Gastrocnemius medialis (tissue), 4 donors: ENCODE measurements around the gene ZNF438. TPM values are rescaled to one million over a fixed set of nuclear protein-coding genes. Genes with fewer than 3 reads are reported as not detected.

ENCODE experiments used
- ATAC-seq, 2 donors: fragments of 150-250 bp; one replicate each; pipeline ENCODE4 v1.9.1; 2016
- DNase-seq, 2 donors: peaks; one replicate each; pipeline ENCODE4 v3.0.0-alpha.2; 2019
- H3K27ac ChIP-seq, 4 donors: fragments of 200-600 bp; sonication (generic); 1 replicate in 1 of 4; 2 replicates in 3 of 4; pipeline ENCODE4 v1.5.1; 2016 to 2018; ENCODE audit warnings: mild to moderate bottlenecking in 2 of 4, moderate library complexity in 1 of 4
- H3K27me3 ChIP-seq, 3 donors: fragments of 200-600 bp; sonication (generic) in 2 of 3; 1 replicate in 1 of 3; 2 replicates in 2 of 3; pipeline versions ENCODE4 v1.5.1 to v1.6.0; 2016 to 2019; ENCODE audit warnings: mild to moderate bottlenecking in 1 of 3, moderate library complexity in 1 of 3
- H3K36me3 ChIP-seq, 2 donors: fragments of 200-600 bp; sonication (generic) in 1 of 2; one replicate each; pipeline ENCODE4 v1.5.1; 2017 to 2018
- H3K4me1 ChIP-seq, 2 donors: fragments of 200-600 bp; sonication (generic) in 1 of 2; one replicate each; pipeline ENCODE4 v1.5.1; 2016 to 2017; ENCODE audit warnings: mild to moderate bottlenecking in 2 of 2
- H3K4me3 ChIP-seq, 4 donors: fragments of 200-600 bp; sonication (generic) in 3 of 4; 1 replicate in 1 of 4; 2 replicates in 3 of 4; pipeline ENCODE4 v1.5.1; 2016 to 2019; ENCODE audit warnings: mild to moderate bottlenecking in 2 of 4
- H3K9me3 ChIP-seq, 3 donors: fragments of 200-600 bp; sonication (generic) in 2 of 3; 1 replicate in 1 of 3; 2 replicates in 2 of 3; pipeline ENCODE4 v1.5.1; 2016 to 2019
- POLR2A ChIP-seq, 2 donors: fragments of 450-650 bp; IDR thresholded peaks; one replicate each; pipeline ENCODE4 v1.6.1; 2017; ENCODE audit warnings: antibody characterized with exemption in 2 of 2, mild to moderate bottlenecking in 2 of 2, moderate library complexity in 2 of 2
- in situ Hi-C, 4 donors: fragments of 200-750 bp; cut with MboI; loops; one replicate each; pipeline versions ENCODE4 v1.15.0 to v1.8.0; 2017; ENCODE audit warnings: low sequenced_read_pairs in 4 of 4
- intact Hi-C: fragments of 100-400 bp; cut with DNase I; formaldehyde crosslinking; loops from one replicate; pipeline ENCODE4 v1.15.1; 2023; ENCODE audit warnings: low total_unique reads
- total RNA-seq, 4 donors: library from RNA; depleted of rRNA; stranded (reverse); fragments of >200 nt; gene quantifications; one replicate each; pipeline versions ENCODE4 v1.1.0 to v1.2.3, GENCODE V29; 2016
- TF ChIP-seq, protein P1 (sequence below), 5 experiments: fragments of 450-650 bp in 3 of 5; fragments of 200-600 bp in 2 of 5; sonication (generic) in 2 of 5; IDR thresholded peaks in 4 of 5; conservative IDR thresholded peaks in 1 of 5; 1 replicate in 4 of 5; 2 replicates in 1 of 5; pipeline ENCODE4 v1.5.1; 2016 to 2019; ENCODE audit warnings: antibody characterized with exemption in 5 of 5, mild to moderate bottlenecking in 3 of 5, moderate library complexity in 3 of 5

The ZNF438 gene
- total RNA-seq, 4 donors from 2014 or later = 14.4 to 37.0 (median 26.5) TPM

DNA sequence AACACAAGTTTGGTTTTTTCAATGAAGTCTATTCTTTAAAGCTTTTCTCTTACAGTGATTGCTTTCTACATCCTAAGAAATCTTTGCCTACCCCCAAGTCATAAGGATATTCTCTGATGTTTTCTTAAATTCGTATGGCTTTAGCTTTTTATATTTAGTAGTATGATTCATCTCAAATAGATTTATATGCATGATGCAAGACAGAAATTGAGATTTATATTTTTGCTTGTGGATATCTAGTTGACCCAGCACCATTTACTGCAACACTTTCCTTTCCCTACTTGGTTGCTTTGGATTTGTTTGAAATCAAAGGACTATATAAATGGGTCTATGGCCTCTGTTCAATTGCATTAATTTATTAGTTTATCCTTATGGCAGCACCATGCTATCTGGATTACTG, 113.9 kb downstream of the ZNF438 start:
- no peak for ATAC-seq
- intact Hi-C loops = no loop called here

DNA sequence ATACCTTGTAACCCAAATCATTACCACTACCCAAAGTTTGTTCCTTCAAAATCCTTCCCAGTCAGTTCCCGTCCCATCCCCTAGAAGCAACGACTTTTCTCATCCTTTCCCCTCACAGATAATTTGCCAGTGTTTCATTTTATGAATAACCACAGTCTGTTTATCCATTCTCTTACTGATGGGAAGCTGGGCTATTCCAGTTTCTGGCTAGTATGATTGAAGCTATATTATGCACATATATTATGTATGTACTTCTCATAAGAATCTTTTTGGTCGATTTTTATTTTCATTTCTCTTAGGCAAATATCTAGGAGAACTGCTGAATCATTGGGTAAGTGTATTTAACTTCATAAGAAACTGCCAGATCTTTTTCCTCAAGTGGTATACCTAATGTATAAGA, 114.6 kb downstream of the ZNF438 start:
- no peak for DNase-seq
- ATAC-seq = no peak
- Histone ChIP-seq H3K27ac (no peak overlapping the region), H3K9me3 (no peaks in the 10 kb centered on the region), H3K4me1 (peaks cover 20 to 47% of the 10 kb centered on the region in 2 donors), H3K4me3 (no peak overlapping the region), H3K27me3 (no peaks in the 10 kb centered on the region), H3K36me3 (peaks cover 0 to 2% of the 10 kb centered on the region in 2 donors)
- TF ChIP-seq POLR2A (IDR thresholded peaks at IDR 0.05) = no peak
- TF ChIP-seq, protein P1, sequence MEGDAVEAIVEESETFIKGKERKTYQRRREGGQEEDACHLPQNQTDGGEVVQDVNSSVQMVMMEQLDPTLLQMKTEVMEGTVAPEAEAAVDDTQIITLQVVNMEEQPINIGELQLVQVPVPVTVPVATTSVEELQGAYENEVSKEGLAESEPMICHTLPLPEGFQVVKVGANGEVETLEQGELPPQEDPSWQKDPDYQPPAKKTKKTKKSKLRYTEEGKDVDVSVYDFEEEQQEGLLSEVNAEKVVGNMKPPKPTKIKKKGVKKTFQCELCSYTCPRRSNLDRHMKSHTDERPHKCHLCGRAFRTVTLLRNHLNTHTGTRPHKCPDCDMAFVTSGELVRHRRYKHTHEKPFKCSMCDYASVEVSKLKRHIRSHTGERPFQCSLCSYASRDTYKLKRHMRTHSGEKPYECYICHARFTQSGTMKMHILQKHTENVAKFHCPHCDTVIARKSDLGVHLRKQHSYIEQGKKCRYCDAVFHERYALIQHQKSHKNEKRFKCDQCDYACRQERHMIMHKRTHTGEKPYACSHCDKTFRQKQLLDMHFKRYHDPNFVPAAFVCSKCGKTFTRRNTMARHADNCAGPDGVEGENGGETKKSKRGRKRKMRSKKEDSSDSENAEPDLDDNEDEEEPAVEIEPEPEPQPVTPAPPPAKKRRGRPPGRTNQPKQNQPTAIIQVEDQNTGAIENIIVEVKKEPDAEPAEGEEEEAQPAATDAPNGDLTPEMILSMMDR (IDR thresholded peaks at IDR 0.05 in 4 of 5, conservative IDR thresholded peaks at IDR 0.05 in 1 of 5) = no peak
- in situ Hi-C loops (no loop called here), intact Hi-C loops (no loop called here)

More for the DNA sequence above, 113.9 kb downstream of the ZNF438 start:
- DNase-seq = no peak
- in situ Hi-C loops = no loop called here
- no peak overlapping the region for H3K4me3 ChIP-seq
- no peaks in the 10 kb centered on the region for H3K27me3 ChIP-seq
- H3K27ac ChIP-seq = no peak overlapping the region
- H3K4me1 ChIP-seq = peaks cover 20 to 47% of the 10 kb centered on the region in 2 donors
- H3K9me3 ChIP-seq = no peaks in the 10 kb centered on the region
- H3K36me3 ChIP-seq = peaks cover 0 to 6% of the 10 kb centered on the region in 2 donors
- TF ChIP-seq POLR2A (IDR thresholded peaks at IDR 0.05) = no peak
- TF ChIP-seq, protein P1 (IDR thresholded peaks at IDR 0.05 in 4 of 5, conservative IDR thresholded peaks at IDR 0.05 in 1 of 5) = no peak

DNA sequence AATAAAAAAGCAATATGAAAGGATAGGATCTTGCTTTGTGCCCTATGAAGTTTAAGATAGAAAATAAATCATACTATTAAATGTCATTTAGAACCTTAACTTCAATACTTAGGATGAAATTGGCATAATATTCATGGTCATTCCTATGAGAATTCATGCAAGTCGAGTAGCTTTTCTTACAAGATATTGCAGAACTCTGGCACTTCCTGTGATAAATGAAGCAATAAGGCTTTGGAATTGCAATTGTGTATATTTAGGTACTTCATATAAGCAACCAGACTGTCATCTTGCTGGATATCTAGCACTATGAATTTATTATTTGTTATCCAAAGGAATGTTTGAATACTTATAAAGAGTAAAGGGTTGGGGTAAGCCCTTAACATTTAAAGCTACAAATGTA, 116.5 kb downstream of the ZNF438 start:
- ATAC-seq = no peak
- Histone ChIP-seq H3K4me3 (no peak overlapping the region), H3K27me3 (no peaks in the 10 kb centered on the region), H3K4me1 (peaks cover 11 to 37% of the 10 kb centered on the region in 2 donors), H3K27ac (no peak overlapping the region), H3K9me3 (no peaks in the 10 kb centered on the region), H3K36me3 (no peaks in the 10 kb centered on the region)
- intact Hi-C loops = no loop called here
- in situ Hi-C loops = no loop called here
- TF ChIP-seq POLR2A (IDR thresholded peaks at IDR 0.05) = no peak
- TF ChIP-seq, protein P1 (IDR thresholded peaks at IDR 0.05 in 4 of 5, conservative IDR thresholded peaks at IDR 0.05 in 1 of 5) = no peak
- DNase-seq = no peak

DNA sequence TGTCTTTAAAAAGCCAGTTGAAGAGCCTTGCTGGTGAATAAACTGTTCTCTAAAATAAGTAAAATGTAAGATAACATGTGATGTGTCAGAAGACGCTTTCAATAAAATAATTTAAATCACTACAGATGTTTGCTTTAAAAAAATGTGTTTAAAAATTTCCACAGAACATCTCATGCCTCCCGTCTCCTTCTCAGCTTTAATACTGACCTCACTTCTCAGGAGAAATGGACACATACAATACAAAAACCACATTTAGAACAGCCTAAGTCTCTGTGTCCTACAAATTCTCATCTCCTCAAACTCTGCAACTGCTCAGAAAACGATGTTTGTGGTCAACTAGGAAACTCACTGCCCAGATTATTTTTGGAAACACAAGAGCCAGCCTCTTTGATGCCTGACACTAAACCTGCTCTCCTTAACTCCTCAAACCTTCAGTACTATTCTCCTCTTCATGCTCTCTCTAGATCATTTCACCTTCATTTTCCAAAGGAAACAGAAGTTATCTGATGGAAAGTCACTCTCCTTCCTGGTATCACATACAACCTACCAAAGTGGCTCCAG, 120.3 kb downstream of the ZNF438 start:
- H3K27ac ChIP-seq = no peak overlapping the region
- H3K4me1 ChIP-seq = peaks cover 6 to 31% of the 10 kb centered on the region in 2 donors
- H3K4me3 ChIP-seq = no peak overlapping the region
- intact Hi-C loops = no loop called here
- in situ Hi-C loops = no loop called here
- peaks cover 0 to 24% of the 10 kb centered on the region in 2 donors for H3K36me3 ChIP-seq
- TF ChIP-seq POLR2A (IDR thresholded peaks at IDR 0.05) = no peak
- TF ChIP-seq, protein P1 (IDR thresholded peaks at IDR 0.05 in 4 of 5, conservative IDR thresholded peaks at IDR 0.05 in 1 of 5) = no peak
- no peak for ATAC-seq
- no peaks in the 10 kb centered on the region for H3K27me3 ChIP-seq
- no peak for DNase-seq
- H3K9me3 ChIP-seq = no peaks in the 10 kb centered on the region
